ACHN (cell line): ENCODE results near the gene CDC14A.

Experiments
- DNase-seq: peaks from one replicate; pipeline ENCODE4 v3.0.0-alpha.2; 2015
- in situ Hi-C: cut with HindIII; loops from 2 replicates; pipeline ENCODE4 v1.10.0; 2017; ENCODE audit warnings: low sequenced_read_pairs, low pct_ligation_motif_present, low pct_unique_long_range_greater_than_20kb

CDC14A gene

GRCh38 chr1:100423832-100424337 is 71.6 kb downstream of the CDC14A start:
- in situ Hi-C loops = no loop called here

GRCh38 chr1:100428160-100428559 is 75.9 kb downstream of the CDC14A start:
- no peak for DNase-seq
- in situ Hi-C loops = no loop called here

More at GRCh38 chr1:100423832-100424337, 71.6 kb downstream of the CDC14A start:
- no peak for DNase-seq

GRCh38 chr1:100430325-100430756 is 78.0 kb downstream of the CDC14A start:
- in situ Hi-C loops = no loop called here

GRCh38 chr1:100431954-100432353 is 79.6 kb downstream of the CDC14A start:
- in situ Hi-C loops = no loop called here
- DNase-seq = no peak

More at GRCh38 chr1:100430325-100430756, 78.0 kb downstream of the CDC14A start:
- no peak for DNase-seq

- DNase-seq = no peak
- in situ Hi-C loops = no loop called here
Observed at GRCh38 chr1:100433563-100433962, 81.3 kb downstream of the CDC14A start.

- in situ Hi-C loops = no loop called here
- DNase-seq = no peak
Observed at GRCh38 chr1:100434831-100435230, 82.5 kb downstream of the CDC14A start.

GRCh38 chr1:100438375-100438774 is 86.1 kb downstream of the CDC14A start:
- DNase-seq = no peak
- in situ Hi-C loops = no loop called here

GRCh38 chr1:100438789-100439188 is 86.5 kb downstream of the CDC14A start:
- in situ Hi-C loops = no loop called here
- no peak for DNase-seq

GRCh38 chr1:100440075-100440809 is 87.9 kb downstream of the CDC14A start:
- in situ Hi-C loops = no loop called here
- no peak for DNase-seq

GRCh38 chr1:100441146-100441545 is 88.8 kb downstream of the CDC14A start:
- in situ Hi-C loops = no loop called here
- DNase-seq = no peak

GRCh38 chr1:100441651-100442050 is 89.3 kb downstream of the CDC14A start:
- in situ Hi-C loops = no loop called here
- DNase-seq = no peak

GRCh38 chr1:100443811-100444571 is 91.7 kb downstream of the CDC14A start:
- in situ Hi-C loops = no loop called here

GRCh38 chr1:100445565-100445964 is 93.3 kb downstream of the CDC14A start:
- in situ Hi-C loops = no loop called here
- no peak for DNase-seq

More at GRCh38 chr1:100443811-100444571, 91.7 kb downstream of the CDC14A start:
- no peak for DNase-seq

GRCh38 chr1:100448366-100448765 is 96.1 kb downstream of the CDC14A start:
- DNase-seq = no peak
- in situ Hi-C loops = no loop called here

- in situ Hi-C loops = no loop called here
- no peak for DNase-seq
Observed at GRCh38 chr1:100449477-100449876, 97.2 kb downstream of the CDC14A start.

GRCh38 chr1:100452641-100453040 is 100.3 kb downstream of the CDC14A start:
- in situ Hi-C loops = loop anchor here (25.0 kb wide), 1 partner anchor 410 kb away; no protein-coding TSS in a partner anchor
- no peak for DNase-seq

GRCh38 chr1:100455478-100456072 is 103.3 kb downstream of the CDC14A start:
- in situ Hi-C loops = loop anchor here (25.0 kb wide), 1 partner anchor 407 kb away; no protein-coding TSS in a partner anchor
- DNase-seq = peak; percentile 10

- in situ Hi-C loops = loop anchor here (25.0 kb wide), 1 partner anchor 405 kb away; no protein-coding TSS in a partner anchor
Observed at GRCh38 chr1:100456880-100457279, 104.6 kb downstream of the CDC14A start.

GRCh38 chr1:100457683-100458082 is 105.4 kb downstream of the CDC14A start:
- in situ Hi-C loops = loop anchor here (25.0 kb wide), 1 partner anchor 405 kb away; no protein-coding TSS in a partner anchor
- DNase-seq = no peak

More at GRCh38 chr1:100456880-100457279, 104.6 kb downstream of the CDC14A start:
- no peak for DNase-seq
